Measurements from ENCODE around the gene RIMS1.
A peak's percentile ranks its signal among the peaks of the same experiment; 100 is the strongest.

The RIMS1 gene

DNA sequence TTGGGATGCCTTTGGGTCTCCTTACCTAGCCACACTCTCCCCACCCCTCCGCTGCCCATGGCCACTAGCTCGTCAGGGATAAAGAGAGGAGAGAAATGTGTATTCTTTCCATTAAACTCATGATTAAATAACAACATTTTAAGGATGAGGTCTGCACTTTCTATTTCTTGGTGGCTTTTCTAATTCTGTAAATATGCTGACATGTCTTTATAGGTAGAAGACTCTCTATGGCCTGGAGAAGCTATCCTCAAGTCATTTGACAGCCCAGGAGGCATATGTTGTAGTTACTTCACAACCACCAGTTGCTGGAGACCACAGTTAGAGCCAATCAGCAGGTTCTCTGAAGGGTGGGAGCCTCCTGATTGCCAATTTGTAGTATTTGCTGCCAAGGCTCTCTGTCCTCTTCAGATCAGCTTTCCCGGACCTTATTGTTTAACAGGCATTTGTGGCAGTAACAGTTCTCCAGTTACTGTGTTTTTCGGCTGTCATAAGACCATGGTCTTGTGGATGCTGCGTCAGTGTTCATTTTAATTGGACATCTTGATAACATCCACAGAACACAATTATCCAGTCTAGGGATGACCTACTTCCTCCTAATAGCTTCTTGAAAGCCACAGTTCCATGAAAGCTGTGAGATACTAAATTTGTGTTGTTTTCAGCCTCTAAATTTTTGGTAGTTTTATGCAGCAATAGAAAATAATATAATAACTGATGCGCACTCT, 530.6 kb downstream of the RIMS1 start:
- DNase-seq (ENCODE audit: low spot score), result no peak

- no peak for DNase-seq (ENCODE audit: low spot score)
Measured at GRCh38 chr6:72417759-72418158, 531.4 kb downstream of the RIMS1 start.

- no peak for DNase-seq (ENCODE audit: low spot score)
Measured at GRCh38 chr6:72418495-72418894, 532.1 kb downstream of the RIMS1 start.

- DNase-seq (ENCODE audit: low spot score), result no peak
Measured at GRCh38 chr6:72419966-72420365, 533.6 kb downstream of the RIMS1 start.

GRCh38 chr6:72420409-72420808, 534.1 kb downstream of the RIMS1 start:
- DNase-seq (ENCODE audit: low spot score), result no peak

DNA sequence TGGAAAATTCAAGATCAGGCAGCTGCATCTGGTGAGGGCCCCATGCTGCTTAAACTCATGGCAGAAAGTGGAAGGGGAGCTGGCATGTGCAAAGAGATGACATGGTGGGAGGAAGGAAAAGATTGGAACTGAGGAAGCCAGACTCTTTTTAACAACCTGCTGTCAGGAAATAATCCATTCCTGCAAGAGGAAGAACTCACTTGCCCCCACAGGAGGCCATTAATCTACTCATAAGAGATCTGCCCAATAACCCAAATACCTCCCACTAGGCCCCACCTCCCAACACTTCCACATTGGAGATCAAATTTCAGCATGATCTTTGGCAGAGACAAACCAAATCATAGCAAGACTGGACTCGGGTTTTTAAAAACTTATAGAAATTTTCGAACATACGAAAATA, 535.0 kb downstream of the RIMS1 start:
- DNase-seq (ENCODE audit: low spot score), result no peak

DNA sequence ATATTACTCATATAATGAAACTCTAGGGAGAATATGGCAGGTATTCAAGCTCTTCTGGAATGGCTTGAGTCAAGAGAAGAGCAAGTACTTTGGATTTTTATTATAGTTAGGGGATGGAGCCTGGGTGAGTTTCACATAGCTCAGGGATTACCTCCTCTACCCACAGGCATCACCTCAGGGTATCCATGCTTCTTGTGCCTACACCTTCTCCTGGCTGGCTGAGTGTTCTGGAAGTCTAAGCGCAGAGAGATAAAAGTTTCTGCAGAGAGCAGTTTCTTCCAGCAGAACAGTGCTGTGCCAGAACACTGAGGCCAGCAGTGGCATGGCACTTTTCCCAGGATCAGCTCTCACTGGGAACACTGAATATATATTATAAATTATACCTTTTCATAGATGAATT, 535.8 kb downstream of the RIMS1 start:
- no peak for DNase-seq (ENCODE audit: low spot score)

DNA sequence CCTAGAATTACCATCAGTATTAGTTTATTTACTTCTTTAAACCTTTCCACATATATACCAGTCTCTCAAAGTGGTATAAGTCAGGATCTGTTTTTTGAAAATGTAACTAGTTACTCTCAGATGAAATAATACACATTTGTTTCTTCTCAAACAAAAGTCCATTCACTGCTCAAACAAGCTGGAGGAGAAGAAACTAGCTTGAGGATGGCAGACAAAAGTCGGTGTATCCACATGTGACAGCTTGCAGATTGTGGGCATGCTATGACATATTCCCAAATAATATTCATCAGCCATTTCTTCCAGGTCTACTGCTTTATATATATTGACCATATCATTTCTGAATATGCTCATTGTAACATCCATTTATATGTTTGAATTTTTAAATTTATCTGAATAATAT, 538.1 kb downstream of the RIMS1 start:
- peak; percentile 61 for DNase-seq (ENCODE audit: low spot score)

DNA sequence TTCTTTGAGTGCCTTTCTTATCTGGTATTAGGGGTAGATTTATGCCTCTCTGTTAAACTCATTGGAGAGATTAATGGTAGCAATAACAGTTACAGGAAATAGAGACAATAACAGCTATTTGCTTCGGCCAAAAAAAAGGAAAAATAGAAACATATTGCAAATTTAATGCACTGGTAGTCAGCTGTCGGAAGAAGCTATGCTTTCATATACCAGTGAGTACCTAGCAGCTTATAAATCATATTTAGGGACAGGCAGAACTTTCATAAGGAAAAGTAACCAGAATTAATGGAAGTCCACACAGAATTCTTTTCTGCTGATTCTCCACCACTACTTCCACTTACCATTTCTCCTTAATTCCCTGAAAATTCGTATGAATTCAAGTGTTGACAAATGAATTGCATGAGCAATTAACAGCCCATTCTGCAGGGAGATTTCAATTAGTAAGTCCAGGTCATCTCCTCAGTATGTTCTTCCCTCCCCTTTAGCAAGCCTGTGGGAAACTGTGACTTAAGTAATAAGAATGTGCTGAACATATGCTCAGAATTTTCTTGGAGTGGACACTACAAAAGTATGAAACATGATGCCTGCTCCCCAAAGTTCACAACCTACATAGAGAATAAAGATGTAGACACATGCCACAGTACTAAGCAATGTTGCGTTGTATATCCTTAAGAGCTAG, 538.8 kb downstream of the RIMS1 start:
- DNase-seq (ENCODE audit: low spot score), result no peak

GRCh38 chr6:72440611-72441010, 554.3 kb downstream of the RIMS1 start:
- no peak for DNase-seq (ENCODE audit: low spot score)

- no peak for DNase-seq (ENCODE audit: low spot score)
Measured at GRCh38 chr6:72446430-72446829, 560.1 kb downstream of the RIMS1 start.
